Suprapubic skin (tissue), 4 donors: ENCODE measurements around the gene ARPIN. TPM values are rescaled to one million over a fixed set of nuclear protein-coding genes. Genes with fewer than 3 reads are reported as not detected.
"Not testable (repeated sequence)": the region's sequence is repeated elsewhere in the genome, so short reads cannot be mapped to it uniquely, and the experiment has no call there.

Source experiments
- DNase-seq, 2 donors: peaks; one replicate each; pipeline ENCODE4 v3.0.0-alpha.2; 2019; ENCODE audit warnings: low spot score in 2 of 2
- H3K27ac ChIP-seq: fragments of 200-600 bp; sonication (generic); one replicate; pipeline ENCODE4 v1.5.1; 2019
- H3K27me3 ChIP-seq: fragments of 200-600 bp; sonication (generic); one replicate; pipeline ENCODE4 v1.5.1; 2019
- H3K36me3 ChIP-seq: fragments of 200-600 bp; sonication (generic); one replicate; pipeline ENCODE4 v1.5.1; 2019
- H3K4me1 ChIP-seq: fragments of 200-600 bp; sonication (generic); one replicate; pipeline ENCODE4 v1.5.1; 2019
- H3K4me3 ChIP-seq: fragments of 200-600 bp; sonication (generic); one replicate; pipeline ENCODE4 v1.5.1; 2019; ENCODE audit warnings: mild to moderate bottlenecking
- H3K9me3 ChIP-seq: fragments of 200-600 bp; sonication (generic); one replicate; pipeline ENCODE4 v1.5.1; 2019
- CTCF ChIP-seq, 2 donors: fragments of 200-600 bp in 1 of 2; fragments of 450-650 bp in 1 of 2; sonication (generic) in 1 of 2; IDR thresholded peaks; one replicate each; pipeline ENCODE4 v1.5.1; 2016 to 2019; ENCODE audit warnings: antibody characterized with exemption in 2 of 2, mild to moderate bottlenecking in 1 of 2, moderate library complexity in 1 of 2
- EP300 ChIP-seq: sonication (generic); formaldehyde crosslinking; IDR thresholded peaks from one replicate; pipeline ENCODE4 v1.6.1; 2017; ENCODE audit warnings: antibody characterized with exemption
- POLR2A ChIP-seq, 2 donors: fragments of 450-650 bp; IDR thresholded peaks; one replicate each; pipeline ENCODE4 v1.6.1; 2017; ENCODE audit warnings: antibody characterized with exemption in 2 of 2, mild to moderate bottlenecking in 2 of 2, moderate library complexity in 2 of 2
- POLR2AphosphoS5 ChIP-seq, 3 donors: sonication (generic); formaldehyde crosslinking; IDR thresholded peaks; one replicate each; pipeline ENCODE4 v1.6.1; 2017; ENCODE audit warnings: antibody characterized with exemption in 3 of 3
- WGBS: methylation state at CpG from one replicate; pipeline ENCODE4 v1.1.5; 2018; 5-methylcytosine and 5-hydroxymethylcytosine counted together
- total RNA-seq, 4 donors: library from RNA; depleted of rRNA; stranded (reverse); fragments of >200 nt; gene quantifications; one replicate each; pipeline ENCODE4 v1.1.0, GENCODE V29; 2016

The ARPIN gene
- total RNA-seq, result 10 to 100 TPM; 12.0 to 24.8 (median 16.6) TPM

GRCh38 chr15:89912674-89913396 lies at the start of gene ARPIN:
ARPIN (minus strand) TSS chr15:89912952; CDS start chr15:89912835, 117 bp downstream.
- TF ChIP-seq CTCF (IDR thresholded peaks at IDR 0.05), result no peak
- no peak for TF ChIP-seq POLR2A (IDR thresholded peaks at IDR 0.05)
- no peak for TF ChIP-seq POLR2AphosphoS5 (IDR thresholded peaks at IDR 0.05)
- no peak for TF ChIP-seq EP300
- peak within 1 kb of the TSS; percentile 77 for H3K4me3 ChIP-seq
- peak within 1 kb of the TSS; percentile 79 for H3K27ac ChIP-seq
- peak; percentile 77 to 82 for DNase-seq
- peaks cover 20% of the 10 kb centered on the region for H3K36me3 ChIP-seq
- WGBS, result 40% methylated on average over 10 of the region's 57 CpGs
- H3K27me3 ChIP-seq, result no peaks in the 10 kb centered on the region
- no peaks in the 10 kb centered on the region for H3K9me3 ChIP-seq
- H3K4me1 ChIP-seq, result peaks cover 12% of the 10 kb centered on the region

GRCh38 chr15:89958107-89958805 lies 45.5 kb upstream of the ARPIN start:
- WGBS, result 67% methylated on average over 15 of the region's 18 CpGs
- Histone ChIP-seq H3K27me3 (no peaks in the 10 kb centered on the region), H3K4me1 (peaks cover 12% of the 10 kb centered on the region), H3K9me3 (no peaks in the 10 kb centered on the region), H3K4me3 (no peak overlapping the region), H3K36me3 (no peaks in the 10 kb centered on the region), H3K27ac (peak overlapping the region; percentile 63)
- TF ChIP-seq POLR2AphosphoS5 (IDR thresholded peaks at IDR 0.05) (peak; percentile 23 to 97 (median 54)), CTCF (IDR thresholded peaks at IDR 0.05) (no peak)
- peak in 1 of 2 donors; percentile 78 for DNase-seq

GRCh38 chr15:89955449-89955998 lies 42.8 kb upstream of the ARPIN start:
- not testable (repeated sequence) for H3K4me3 ChIP-seq, H3K36me3 ChIP-seq, H3K27ac ChIP-seq, H3K9me3 ChIP-seq, H3K27me3 ChIP-seq, DNase-seq
- H3K4me1 ChIP-seq, result peaks cover 12% of the 10 kb centered on the region
- 93% methylated on average over 13 of the region's 13 CpGs for WGBS

- 59% methylated on average over 3 of the region's 3 CpGs for WGBS
- TF ChIP-seq CTCF (IDR thresholded peaks at IDR 0.05) (no peak), EP300 (no peak), POLR2A (IDR thresholded peaks at IDR 0.05) (no peak), POLR2AphosphoS5 (IDR thresholded peaks at IDR 0.05) (no peak)
- no peaks in the 10 kb centered on the region for H3K36me3 ChIP-seq
Observed at GRCh38 chr15:89954541-89954940, 41.8 kb upstream of the ARPIN start.

GRCh38 chr15:89948796-89949195 lies 36.0 kb upstream of the ARPIN start:
- Histone ChIP-seq H3K9me3 (no peaks in the 10 kb centered on the region), H3K27me3 (no peaks in the 10 kb centered on the region), H3K4me1 (no peaks in the 10 kb centered on the region), H3K4me3 (no peak overlapping the region), H3K27ac (no peak overlapping the region), H3K36me3 (no peaks in the 10 kb centered on the region)
- no peak for DNase-seq
- no peak for TF ChIP-seq CTCF (IDR thresholded peaks at IDR 0.05)
- TF ChIP-seq POLR2A (IDR thresholded peaks at IDR 0.05), result no peak
- TF ChIP-seq POLR2AphosphoS5 (IDR thresholded peaks at IDR 0.05), result no peak
- no peak for TF ChIP-seq EP300
- 77% methylated on average over 7 of the region's 7 CpGs for WGBS

More at GRCh38 chr15:89954541-89954940, 41.8 kb upstream of the ARPIN start:
- no peak overlapping the region for H3K4me3 ChIP-seq
- DNase-seq, result no peak
- no peaks in the 10 kb centered on the region for H3K9me3 ChIP-seq
- peaks cover 12% of the 10 kb centered on the region for H3K4me1 ChIP-seq
- H3K27me3 ChIP-seq, result no peaks in the 10 kb centered on the region
- H3K27ac ChIP-seq, result no peak overlapping the region
